SK-N-SH (cell line): Measurements from ENCODE around the gene NSUN2. TPM values are rescaled to one million over a fixed set of nuclear protein-coding genes. Genes with fewer than 3 reads are reported as not detected.

Experiments used
- CTCF ChIA-PET: fragments of 300-600, 350-600 bp; formaldehyde crosslinking; extraction: SDS; loops from one replicate; lab custom pipeline; 2021; lab: Yijun Ruan, JAX
- POLR2A ChIA-PET: fragments of 350-600 bp; sonication (Branson Sonifier 250); formaldehyde crosslinking; extraction: SDS; loops from one replicate; lab custom pipeline; 2020; ENCODE audit warnings: antibody characterized with exemption, inconsistent platforms; lab: Yijun Ruan, JAX
- DNase-seq: peaks from one replicate; pipeline ENCODE4 v3.0.0; 2012
- H2AFZ ChIP-seq: fragments of 200-600 bp; sonication (generic); 2 replicates; pipeline ENCODE4 v1.8.1; 2016; ENCODE audit warnings: antibody characterized with exemption, mild to moderate bottlenecking, low read depth
- H3F3A ChIP-seq: fragments of 200-600 bp; sonication (generic); replicated peaks from 2 replicates; pipeline ENCODE3; 2016; ENCODE audit warnings: antibody characterized with exemption, mild to moderate bottlenecking; ENCODE audit not compliant: insufficient read depth
- H3K27ac ChIP-seq, 2 experiments: fragments of 200-500 bp in 1 of 2; fragments of 200-600 bp in 1 of 2; sonication (Bioruptor generic) in 1 of 2; sonication (generic), shearing (Covaris generic) in 1 of 2; 2 replicates each; pipeline versions ENCODE4 v1.5.1 to v1.6.1; 2014 to 2016; ENCODE audit warnings: low read depth in 2 of 2, inconsistent platforms in 1 of 2, low read length in 1 of 2, mild to moderate bottlenecking in 1 of 2, mixed read lengths in 1 of 2
- H3K27me3 ChIP-seq: fragments of 200-600 bp; sonication (generic), shearing (Covaris generic); 2 replicates; pipeline ENCODE4 v1.6.1; 2016; ENCODE audit warnings: mixed run types; ENCODE audit not compliant: insufficient read depth
- H3K36me3 ChIP-seq, 2 experiments: fragments of 200-500 bp in 1 of 2; fragments of 200-600 bp in 1 of 2; sonication (Bioruptor generic) in 1 of 2; sonication (generic) in 1 of 2; replicated peaks in 1 of 2; 2 replicates each; pipeline versions ENCODE3 to v1.5.1; 2014 to 2016; ENCODE audit warnings: low read length in 1 of 2, mild to moderate bottlenecking in 1 of 2; ENCODE audit not compliant: insufficient read depth in 2 of 2, control insufficient read depth in 1 of 2
- H3K4me1 ChIP-seq, 2 experiments: fragments of 200-500 bp in 1 of 2; fragments of 200-600 bp in 1 of 2; sonication (Bioruptor generic) in 1 of 2; sonication (generic), shearing (Covaris generic) in 1 of 2; 2 replicates each; pipeline versions ENCODE4 v1.5.1 to v1.6.1; 2014 to 2016; ENCODE audit warnings: low read depth in 1 of 2, low read length in 1 of 2, mixed run types in 1 of 2; ENCODE audit not compliant: insufficient read depth in 2 of 2, control insufficient read depth in 1 of 2
- H3K4me2 ChIP-seq: fragments of 200-600 bp; sonication (generic), shearing (Covaris generic); 2 replicates; pipeline ENCODE4 v1.6.1; 2017; ENCODE audit warnings: mixed run types
- H3K4me3 ChIP-seq, 2 experiments: fragments of 200-500 bp in 1 of 2; fragments of 200-600 bp in 1 of 2; sonication (Bioruptor generic) in 1 of 2; sonication (generic), shearing (Covaris generic) in 1 of 2; 2 replicates each; pipeline versions ENCODE4 v1.5.1 to v1.8.1; 2014 to 2016; ENCODE audit warnings: low read depth in 2 of 2, inconsistent platforms in 1 of 2, low read length in 1 of 2, mild to moderate bottlenecking in 1 of 2, mixed read lengths in 1 of 2, moderate library complexity in 1 of 2
- H3K79me2 ChIP-seq: fragments of 200-600 bp; sonication (generic); 2 replicates; pipeline ENCODE4 v1.8.1; 2017; ENCODE audit warnings: mild to moderate bottlenecking; ENCODE audit not compliant: insufficient read depth
- H3K9ac ChIP-seq: fragments of 200-600 bp; sonication (generic); 2 replicates; pipeline ENCODE4 v1.6.1; 2017; ENCODE audit warnings: mixed run types
- H3K9me2 ChIP-seq: fragments of 200-600 bp; sonication (generic); 2 replicates; pipeline ENCODE4 v1.6.1; 2017; ENCODE audit warnings: mixed run types
- H3K9me3 ChIP-seq: fragments of 200-600 bp; sonication (generic); 2 replicates; pipeline ENCODE4 v1.6.1; 2017; ENCODE audit warnings: mixed run types, mild to moderate bottlenecking, moderate library complexity
- H4K20me1 ChIP-seq: fragments of 200-600 bp; sonication (generic); 2 replicates; pipeline ENCODE4 v1.6.1; 2017; ENCODE audit warnings: mild to moderate bottlenecking, mixed run types; ENCODE audit not compliant: insufficient read depth
- CHD2 ChIP-seq: fragments of 150-350 bp; IDR thresholded peaks from 2 replicates; pipeline ENCODE4 v1.6.1; 2018; ENCODE audit warnings: low read length; ENCODE audit not compliant: partially characterized antibody
- ELF1 ChIP-seq: IDR thresholded peaks from 2 replicates; pipeline ENCODE4 v1.4.0; 2012
- FOSL2 ChIP-seq: IDR thresholded peaks from 2 replicates; pipeline ENCODE4 v1.4.0; 2012; ENCODE audit warnings: low read depth, mild to moderate bottlenecking, moderate library complexity, borderline replicate concordance
- FOXJ3 ChIP-seq: sonication (generic); formaldehyde crosslinking; IDR thresholded peaks from 2 replicates; pipeline ENCODE4 v1.5.1; 2020; ENCODE audit warnings: mild to moderate bottlenecking, missing genetic modification reagents
- GABPA ChIP-seq: IDR thresholded peaks from 2 replicates; pipeline ENCODE4 v1.4.0; 2012; ENCODE audit warnings: low read depth, mild to moderate bottlenecking
- GATA2 ChIP-seq: sonication (generic); formaldehyde crosslinking; IDR thresholded peaks from 2 replicates; pipeline ENCODE4 v1.5.0; 2020; ENCODE audit warnings: mild to moderate bottlenecking, missing genetic modification reagents
- MEF2A ChIP-seq: IDR thresholded peaks from 2 replicates; pipeline ENCODE4 v1.4.0; 2012; ENCODE audit warnings: low read depth, borderline replicate concordance
- MXI1 ChIP-seq: IDR thresholded peaks from 2 replicates; pipeline ENCODE4 v1.6.1; 2012; ENCODE audit warnings: mild to moderate bottlenecking, low read depth, low read length, improper control_type of control experiment
- RAD21 ChIP-seq: IDR thresholded peaks from 2 replicates; pipeline ENCODE4 v1.6.1; 2012; ENCODE audit warnings: mild to moderate bottlenecking, low read length
- RCOR1 ChIP-seq: fragments of 150-350 bp; IDR thresholded peaks from 2 replicates; pipeline ENCODE4 v1.6.1; 2017; ENCODE audit warnings: antibody characterized with exemption, low read length
- RFX5 ChIP-seq: IDR thresholded peaks from 2 replicates; pipeline ENCODE4 v1.6.1; 2012; ENCODE audit warnings: mild to moderate bottlenecking, improper control_type of control experiment, low read length
- SMC3 ChIP-seq: IDR thresholded peaks from 2 replicates; pipeline ENCODE4 v1.6.1; 2012; ENCODE audit warnings: low read depth, low read length, improper control_type of control experiment
- TCF12 ChIP-seq: IDR thresholded peaks from 2 replicates; pipeline ENCODE4 v1.4.0; 2012
- WGBS: methylation state at CpG from one replicate; pipeline ENCODE4 v1.1.6; 2017; ENCODE audit warnings: low lambda C conversion rate; 5-methylcytosine and 5-hydroxymethylcytosine counted together
- polyA plus RNA-seq, 3 experiments: library from polyadenylated mRNA; depleted of rRNA; stranded (reverse); fragments of >200 nt; gene quantifications; 2 replicates each; pipeline ENCODE4 v1.2.3, GENCODE V29; 2012
- TF ChIP-seq, protein P1 (sequence below): IDR thresholded peaks from 2 replicates; pipeline ENCODE4 v1.4.0; 2012; ENCODE audit warnings: low read depth, borderline replicate concordance
- TF ChIP-seq, protein P2 (sequence below): fragments of 150-350 bp; IDR thresholded peaks from 2 replicates; pipeline ENCODE4 v1.6.1; 2017; ENCODE audit warnings: antibody characterized with exemption, low read length, low read depth, borderline replicate concordance
- TF ChIP-seq, protein P3 (sequence below): IDR thresholded peaks from 2 replicates; pipeline ENCODE4 v1.4.0; 2012; ENCODE audit warnings: low read depth
- TF ChIP-seq, protein P4 (sequence below): IDR thresholded peaks from 2 replicates; pipeline ENCODE4 v1.6.1; 2012; ENCODE audit warnings: mild to moderate bottlenecking, low read depth, low read length, moderate library complexity

The NSUN2 gene
- polyA plus RNA-seq, 1 of the 3 experiments (the other 2 are of a cell fraction), result 78.9 TPM

DNA sequence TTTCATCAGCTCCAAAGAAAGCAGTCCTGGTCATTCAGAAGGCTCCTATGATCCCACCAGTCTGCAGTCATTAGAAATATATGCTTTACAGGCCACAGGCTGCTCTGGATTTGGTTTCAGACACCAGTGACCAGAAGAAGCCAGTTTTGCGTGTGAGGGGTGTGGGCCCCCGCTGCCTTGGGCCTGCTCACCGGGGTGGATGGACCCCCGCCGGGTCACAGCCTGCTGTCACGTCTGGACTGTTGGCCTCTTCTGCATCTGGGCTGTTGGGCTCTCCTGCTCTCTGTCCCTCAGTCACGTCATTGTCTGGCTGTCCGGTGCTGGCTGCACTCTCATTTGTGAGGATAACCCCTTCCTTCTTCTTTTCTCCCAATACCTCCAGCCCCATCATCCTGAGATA lies 33.1 kb downstream of the NSUN2 start:
- no peak for DNase-seq
- Histone ChIP-seq H2AFZ (no peak overlapping the region), H3K79me2 (no peaks in the 10 kb centered on the region), H3K4me2 (no peak overlapping the region), H3K9ac (no peak overlapping the region), H3K9me3 (no peaks in the 10 kb centered on the region), H3K4me3 (no peak overlapping the region), H4K20me1 (no peaks in the 10 kb centered on the region), H3F3A (peaks cover 11% of the 10 kb centered on the region), H3K27me3 (no peaks in the 10 kb centered on the region), H3K4me1 (no peaks in the 10 kb centered on the region), H3K27ac (no peak overlapping the region), H3K9me2 (no peaks in the 10 kb centered on the region), H3K36me3 (peaks cover 50 to 86% of the 10 kb centered on the region in 2 experiments)
- TF ChIP-seq, protein P1, sequence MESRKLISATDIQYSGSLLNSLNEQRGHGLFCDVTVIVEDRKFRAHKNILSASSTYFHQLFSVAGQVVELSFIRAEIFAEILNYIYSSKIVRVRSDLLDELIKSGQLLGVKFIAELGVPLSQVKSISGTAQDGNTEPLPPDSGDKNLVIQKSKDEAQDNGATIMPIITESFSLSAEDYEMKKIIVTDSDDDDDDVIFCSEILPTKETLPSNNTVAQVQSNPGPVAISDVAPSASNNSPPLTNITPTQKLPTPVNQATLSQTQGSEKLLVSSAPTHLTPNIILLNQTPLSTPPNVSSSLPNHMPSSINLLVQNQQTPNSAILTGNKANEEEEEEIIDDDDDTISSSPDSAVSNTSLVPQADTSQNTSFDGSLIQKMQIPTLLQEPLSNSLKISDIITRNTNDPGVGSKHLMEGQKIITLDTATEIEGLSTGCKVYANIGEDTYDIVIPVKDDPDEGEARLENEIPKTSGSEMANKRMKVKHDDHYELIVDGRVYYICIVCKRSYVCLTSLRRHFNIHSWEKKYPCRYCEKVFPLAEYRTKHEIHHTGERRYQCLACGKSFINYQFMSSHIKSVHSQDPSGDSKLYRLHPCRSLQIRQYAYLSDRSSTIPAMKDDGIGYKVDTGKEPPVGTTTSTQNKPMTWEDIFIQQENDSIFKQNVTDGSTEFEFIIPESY, result no peak
- TF ChIP-seq GABPA (no peak), SMC3 (no peak)
- POLR2A ChIA-PET, result no interaction called here
- WGBS, result 100% methylated on average over 3 of the region's 8 CpGs
- CTCF ChIA-PET, result no interaction called here

DNA sequence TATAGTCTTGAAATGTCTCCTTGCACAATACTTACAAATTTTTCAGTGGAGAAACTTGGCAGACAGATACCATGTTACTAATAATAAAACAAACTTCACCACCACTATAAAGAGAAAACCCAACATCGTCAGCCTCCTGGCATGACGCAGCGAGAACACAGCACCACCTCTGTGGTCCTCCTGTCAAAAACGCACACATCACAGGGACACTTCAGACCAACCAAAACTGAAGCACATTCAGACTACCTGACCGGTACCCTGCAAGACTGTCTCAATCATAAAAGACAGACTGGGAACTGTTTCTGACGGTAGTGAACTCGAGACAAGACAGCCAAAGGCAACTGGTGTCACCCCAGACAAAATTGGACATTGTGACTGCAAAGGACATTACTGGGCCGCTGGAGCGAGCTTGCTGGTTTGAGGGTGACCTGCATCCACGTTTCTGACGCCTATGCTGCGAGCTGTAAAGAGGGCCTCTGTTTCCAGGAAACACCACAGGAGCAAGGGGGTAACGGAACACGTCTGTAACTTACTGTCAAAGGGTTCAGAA lies 34.4 kb downstream of the NSUN2 start:
- DNase-seq, result no peak
- POLR2A ChIA-PET, result no interaction called here
- H3K36me3 ChIP-seq, result peaks cover 37 to 75% of the 10 kb centered on the region in 2 experiments
- H3K9me2 ChIP-seq, result no peaks in the 10 kb centered on the region
- no peak overlapping the region for H3K27ac ChIP-seq
- H3F3A ChIP-seq, result peaks cover 5% of the 10 kb centered on the region
- no peaks in the 10 kb centered on the region for H3K9me3 ChIP-seq
- H3K4me3 ChIP-seq, result no peak overlapping the region
- 96% methylated on average over 13 of the region's 14 CpGs for WGBS
- no peak overlapping the region for H3K4me2 ChIP-seq
- H3K79me2 ChIP-seq, result no peaks in the 10 kb centered on the region
- H4K20me1 ChIP-seq, result no peaks in the 10 kb centered on the region
- CTCF ChIA-PET, result interaction anchor here (1.3 kb wide), 1 partner anchor 16 kb away, joined by 4 read pairs; no protein-coding TSS in a partner anchor
- H3K27me3 ChIP-seq, result no peaks in the 10 kb centered on the region
- H2AFZ ChIP-seq, result no peak overlapping the region
- H3K9ac ChIP-seq, result no peak overlapping the region
- H3K4me1 ChIP-seq, result no peaks in the 10 kb centered on the region
- TF ChIP-seq, protein P1, result no peak
- TF ChIP-seq MXI1 (no peak), ELF1 (no peak), RAD21 (no peak), RFX5 (no peak), TCF12 (no peak), MEF2A (no peak), FOXJ3 (no peak), GATA2 (CRISPR knock-in tag) (no peak), RCOR1 (no peak), GABPA (no peak), FOSL2 (no peak), CHD2 (no peak)
- TF ChIP-seq, protein P2, sequence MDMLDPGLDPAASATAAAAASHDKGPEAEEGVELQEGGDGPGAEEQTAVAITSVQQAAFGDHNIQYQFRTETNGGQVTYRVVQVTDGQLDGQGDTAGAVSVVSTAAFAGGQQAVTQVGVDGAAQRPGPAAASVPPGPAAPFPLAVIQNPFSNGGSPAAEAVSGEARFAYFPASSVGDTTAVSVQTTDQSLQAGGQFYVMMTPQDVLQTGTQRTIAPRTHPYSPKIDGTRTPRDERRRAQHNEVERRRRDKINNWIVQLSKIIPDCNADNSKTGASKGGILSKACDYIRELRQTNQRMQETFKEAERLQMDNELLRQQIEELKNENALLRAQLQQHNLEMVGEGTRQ, result no peak
- TF ChIP-seq, protein P3, sequence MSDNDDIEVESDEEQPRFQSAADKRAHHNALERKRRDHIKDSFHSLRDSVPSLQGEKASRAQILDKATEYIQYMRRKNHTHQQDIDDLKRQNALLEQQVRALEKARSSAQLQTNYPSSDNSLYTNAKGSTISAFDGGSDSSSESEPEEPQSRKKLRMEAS, result no peak
- TF ChIP-seq, protein P4, sequence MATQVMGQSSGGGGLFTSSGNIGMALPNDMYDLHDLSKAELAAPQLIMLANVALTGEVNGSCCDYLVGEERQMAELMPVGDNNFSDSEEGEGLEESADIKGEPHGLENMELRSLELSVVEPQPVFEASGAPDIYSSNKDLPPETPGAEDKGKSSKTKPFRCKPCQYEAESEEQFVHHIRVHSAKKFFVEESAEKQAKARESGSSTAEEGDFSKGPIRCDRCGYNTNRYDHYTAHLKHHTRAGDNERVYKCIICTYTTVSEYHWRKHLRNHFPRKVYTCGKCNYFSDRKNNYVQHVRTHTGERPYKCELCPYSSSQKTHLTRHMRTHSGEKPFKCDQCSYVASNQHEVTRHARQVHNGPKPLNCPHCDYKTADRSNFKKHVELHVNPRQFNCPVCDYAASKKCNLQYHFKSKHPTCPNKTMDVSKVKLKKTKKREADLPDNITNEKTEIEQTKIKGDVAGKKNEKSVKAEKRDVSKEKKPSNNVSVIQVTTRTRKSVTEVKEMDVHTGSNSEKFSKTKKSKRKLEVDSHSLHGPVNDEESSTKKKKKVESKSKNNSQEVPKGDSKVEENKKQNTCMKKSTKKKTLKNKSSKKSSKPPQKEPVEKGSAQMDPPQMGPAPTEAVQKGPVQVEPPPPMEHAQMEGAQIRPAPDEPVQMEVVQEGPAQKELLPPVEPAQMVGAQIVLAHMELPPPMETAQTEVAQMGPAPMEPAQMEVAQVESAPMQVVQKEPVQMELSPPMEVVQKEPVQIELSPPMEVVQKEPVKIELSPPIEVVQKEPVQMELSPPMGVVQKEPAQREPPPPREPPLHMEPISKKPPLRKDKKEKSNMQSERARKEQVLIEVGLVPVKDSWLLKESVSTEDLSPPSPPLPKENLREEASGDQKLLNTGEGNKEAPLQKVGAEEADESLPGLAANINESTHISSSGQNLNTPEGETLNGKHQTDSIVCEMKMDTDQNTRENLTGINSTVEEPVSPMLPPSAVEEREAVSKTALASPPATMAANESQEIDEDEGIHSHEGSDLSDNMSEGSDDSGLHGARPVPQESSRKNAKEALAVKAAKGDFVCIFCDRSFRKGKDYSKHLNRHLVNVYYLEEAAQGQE, result no peak
